SK-N-SH treated with all-trans-retinoic acid at 6 μM for 48 hours (cell line): ENCODE measurements around the gene SMARCA1.

Experiments
- ATAC-seq: fragments of 200-7000 bp; cut with Tn5 transposase; 3 replicates; pipeline ENCODE4 v1.9.1; 2020; ENCODE audit warnings: mild to moderate bottlenecking, moderate library complexity
- ARNTL ChIP-seq: fragments of 450-650 bp; formaldehyde crosslinking; IDR thresholded peaks from 2 replicates; pipeline ENCODE4 v1.5.0; 2020; ENCODE audit warnings: low read depth, mild to moderate bottlenecking, moderate library complexity, borderline replicate concordance
- BACH2 ChIP-seq: fragments of 250-450 bp; sonication (Bioruptor Pico); IDR thresholded peaks from 2 replicates; pipeline ENCODE4 v1.9.0; 2021; ENCODE audit warnings: mild to moderate bottlenecking, borderline replicate concordance
- CREB5 ChIP-seq: fragments of 250-450 bp; sonication (Bioruptor Pico); IDR thresholded peaks from 2 replicates; pipeline ENCODE4 v1.5.1; 2020; ENCODE audit warnings: low read depth, mild to moderate bottlenecking, moderate library complexity
- CSDC2 ChIP-seq: fragments of 250-450 bp; sonication (Bioruptor Pico); IDR thresholded peaks from 2 replicates; pipeline ENCODE4 v1.5.0; 2020; ENCODE audit warnings: mild to moderate bottlenecking, moderate library complexity
- CSRNP3 ChIP-seq: fragments of 250-450 bp; sonication (Bioruptor Pico); IDR thresholded peaks from 2 replicates; pipeline ENCODE4 v1.5.1; 2021; ENCODE audit warnings: mild to moderate bottlenecking, moderate library complexity
- ESRRG ChIP-seq: fragments of 250-450 bp; sonication (Bioruptor Pico); IDR thresholded peaks from 2 replicates; pipeline ENCODE4 v1.6.1; 2021; ENCODE audit warnings: mild to moderate bottlenecking
- GLIS3 ChIP-seq: fragments of 250-450 bp; sonication (Bioruptor Pico); IDR thresholded peaks from 2 replicates; pipeline ENCODE4 v1.5.0; 2020; ENCODE audit warnings: mild to moderate bottlenecking, moderate library complexity
- ISL1 ChIP-seq: fragments of 250-450 bp; sonication (Bioruptor Pico); IDR thresholded peaks from 2 replicates; pipeline ENCODE4 v2.1.2; 2022; ENCODE audit warnings: mild to moderate bottlenecking, moderate library complexity
- OSR1 ChIP-seq: fragments of 250-450 bp; sonication (Bioruptor Pico); IDR thresholded peaks from 2 replicates; pipeline ENCODE4 v1.8.0; 2022; ENCODE audit warnings: moderate library complexity, mild to moderate bottlenecking, inconsistent platforms
- POU6F1 ChIP-seq: fragments of 250-450 bp; sonication (Bioruptor Pico); IDR thresholded peaks from 2 replicates; pipeline ENCODE4 v1.8.0; 2021; ENCODE audit warnings: low read depth, mild to moderate bottlenecking, moderate library complexity, borderline replicate concordance
- PPARA ChIP-seq: fragments of 250-450 bp; sonication (Bioruptor Pico); IDR thresholded peaks from 2 replicates; pipeline ENCODE4 v1.5.0; 2020; ENCODE audit warnings: mild to moderate bottlenecking, borderline replicate concordance
- RARB ChIP-seq: fragments of 250-450 bp; sonication (Bioruptor Pico); IDR thresholded peaks from 2 replicates; pipeline ENCODE4 v1.8.0; 2021; ENCODE audit warnings: mild to moderate bottlenecking, moderate library complexity
- SNAI2 ChIP-seq: fragments of 250-450 bp; sonication (Bioruptor Pico); IDR thresholded peaks from 2 replicates; pipeline ENCODE4 v1.5.0; 2020; ENCODE audit warnings: mild to moderate bottlenecking, moderate library complexity
- TCF4 ChIP-seq: fragments of 250-450 bp; sonication (Bioruptor Pico); IDR thresholded peaks from 2 replicates; pipeline ENCODE4 v1.8.0; 2021; ENCODE audit warnings: mild to moderate bottlenecking, moderate library complexity, borderline replicate concordance
- TOX ChIP-seq: fragments of 250-450 bp; sonication (Bioruptor Pico); IDR thresholded peaks from 2 replicates; pipeline ENCODE4 v1.8.0; 2021; ENCODE audit warnings: mild to moderate bottlenecking, moderate library complexity, borderline replicate concordance
- TSHZ2 ChIP-seq: fragments of 250-450 bp; sonication (Bioruptor Pico); IDR thresholded peaks from 2 replicates; pipeline ENCODE4 v1.5.0; 2020; ENCODE audit warnings: mild to moderate bottlenecking, moderate library complexity
- ZC3H10 ChIP-seq: fragments of 250-450 bp; sonication (Bioruptor Pico); IDR thresholded peaks from 2 replicates; pipeline ENCODE4 v1.5.1; 2021; ENCODE audit warnings: mild to moderate bottlenecking, moderate library complexity
- ZFP3 ChIP-seq: fragments of 250-450 bp; sonication (Bioruptor Pico); IDR thresholded peaks from 2 replicates; pipeline ENCODE4 v1.5.0; 2020; ENCODE audit warnings: mild to moderate bottlenecking, moderate library complexity
- ZFP30 ChIP-seq: fragments of 450-650 bp; formaldehyde crosslinking; IDR thresholded peaks from 2 replicates; pipeline ENCODE4 v1.5.0; 2022; ENCODE audit warnings: mild to moderate bottlenecking, moderate library complexity
- ZNF565 ChIP-seq: fragments of 450-650 bp; formaldehyde crosslinking; conservative IDR thresholded peaks from 2 replicates; pipeline ENCODE4 v1.5.0; 2020; ENCODE audit warnings: low read depth, mild to moderate bottlenecking, moderate library complexity
- ZNF70 ChIP-seq: fragments of 450-650 bp; formaldehyde crosslinking; IDR thresholded peaks from 2 replicates; pipeline ENCODE4 v1.5.0; 2020; ENCODE audit warnings: mild to moderate bottlenecking, moderate library complexity
- ZNF8 ChIP-seq: fragments of 450-650 bp; formaldehyde crosslinking; IDR thresholded peaks from 2 replicates; pipeline ENCODE4 v1.5.0; 2020; ENCODE audit warnings: mild to moderate bottlenecking, moderate library complexity

The SMARCA1 gene

GRCh38 chrX:129490330-129490729 is 33.0 kb downstream of the SMARCA1 start:
- TF ChIP-seq TCF4 (CRISPR knock-in tag) (no peak), BACH2 (CRISPR knock-in tag) (no peak), SNAI2 (CRISPR knock-in tag) (no peak), ZC3H10 (no peak), CSRNP3 (CRISPR knock-in tag) (no peak), TSHZ2 (no peak), ZNF70 (CRISPR knock-in tag) (no peak), CREB5 (CRISPR knock-in tag) (no peak), ISL1 (no peak), OSR1 (no peak), ARNTL (CRISPR knock-in tag) (no peak), PPARA (CRISPR knock-in tag) (no peak), ZNF565 (CRISPR knock-in tag) (no peak), POU6F1 (CRISPR knock-in tag) (no peak), GLIS3 (CRISPR knock-in tag) (no peak), TOX (CRISPR knock-in tag) (no peak)
- ATAC-seq: no peak

- no peak for ATAC-seq
- TF ChIP-seq ZNF70 (CRISPR knock-in tag) (no peak), TOX (CRISPR knock-in tag) (no peak), ZFP3 (CRISPR knock-in tag) (no peak), GLIS3 (CRISPR knock-in tag) (no peak), CSRNP3 (CRISPR knock-in tag) (no peak), PPARA (CRISPR knock-in tag) (no peak), CSDC2 (CRISPR knock-in tag) (no peak)
These were observed 34.9 kb downstream of the SMARCA1 start for GRCh38 chrX:129488359-129488758.

GRCh38 chrX:129480889-129481288 is 42.4 kb downstream of the SMARCA1 start:
- TF ChIP-seq ZFP3 (CRISPR knock-in tag) (no peak), CSDC2 (CRISPR knock-in tag) (no peak), ZNF565 (CRISPR knock-in tag) (no peak), ZNF70 (CRISPR knock-in tag) (no peak), ZNF8 (no peak), ZFP30 (no peak), ISL1 (no peak), CSRNP3 (CRISPR knock-in tag) (no peak), TCF4 (CRISPR knock-in tag) (no peak), BACH2 (CRISPR knock-in tag) (no peak), ESRRG (CRISPR knock-in tag) (no peak), POU6F1 (CRISPR knock-in tag) (no peak), RARB (no peak), OSR1 (no peak), SNAI2 (CRISPR knock-in tag) (no peak), CREB5 (CRISPR knock-in tag) (no peak), TOX (CRISPR knock-in tag) (no peak), ARNTL (CRISPR knock-in tag) (no peak), GLIS3 (CRISPR knock-in tag) (no peak)
- TF ChIP-seq, all 23 proteins: peak for 0
- no peak for ATAC-seq
